HepG2 (cell line): Measurements from ENCODE around the gene DCUN1D2.
A peak's percentile ranks its signal among the peaks of the same experiment; 100 is the strongest.

Experiments used
- CEBPB ChIP-seq: IDR thresholded peaks from 2 replicates; pipeline ENCODE4 v1.6.1; 2011; ENCODE audit warnings: low read depth, low read length, improper control_type of control experiment, borderline replicate concordance
- ELF4 ChIP-seq: sonication (generic); formaldehyde crosslinking; IDR thresholded peaks from 2 replicates; pipeline ENCODE4 v1.5.0; 2020; ENCODE audit warnings: missing genetic modification reagents, mild to moderate bottlenecking, moderate library complexity, borderline replicate concordance
- MAFG ChIP-seq: sonication (generic); formaldehyde crosslinking; IDR thresholded peaks from 2 replicates; pipeline ENCODE4 v1.5.1; 2020; ENCODE audit warnings: mild to moderate bottlenecking, missing genetic modification reagents
- MTA3 ChIP-seq: sonication (generic); formaldehyde crosslinking; IDR thresholded peaks from 2 replicates; pipeline ENCODE4 v1.4.0; 2020; ENCODE audit warnings: missing genetic modification reagents
- POLR2A ChIP-seq, 2 experiments: IDR thresholded peaks; 2 replicates each; pipeline ENCODE4 v1.6.1; 2011; ENCODE audit warnings: low read depth in 2 of 2, low read length in 2 of 2, mild to moderate bottlenecking in 1 of 2, moderate library complexity in 1 of 2; ENCODE audit not compliant: insufficient read depth in 1 of 2
- SP5 ChIP-seq: IDR thresholded peaks from 2 replicates; pipeline ENCODE4 v1.6.1; 2016; ENCODE audit warnings: low read depth, borderline replicate concordance
- TBP ChIP-seq: sonication (generic); formaldehyde crosslinking; IDR thresholded peaks from 2 replicates; pipeline ENCODE4 v1.5.0; 2020; ENCODE audit warnings: missing genetic modification reagents
- ZFP36 ChIP-seq: fragments of 150-350 bp; IDR thresholded peaks from 2 replicates; pipeline ENCODE4 v1.6.1; 2018; ENCODE audit warnings: borderline replicate concordance, low read length, low read depth; ENCODE audit not compliant: partially characterized antibody
- ZNF354B ChIP-seq: sonication (generic); formaldehyde crosslinking; IDR thresholded peaks from 2 replicates; pipeline ENCODE4 v1.8.0; 2022; ENCODE audit warnings: mild to moderate bottlenecking, missing genetic modification reagents
- TF ChIP-seq, protein P1 (sequence below): sonication (generic); formaldehyde crosslinking; IDR thresholded peaks from 2 replicates; pipeline ENCODE4 v1.5.0; 2020; ENCODE audit warnings: mild to moderate bottlenecking, missing genetic modification reagents, moderate library complexity
- TF ChIP-seq, protein P2 (sequence below): sonication (generic); formaldehyde crosslinking; conservative IDR thresholded peaks from 2 replicates; pipeline ENCODE4 v1.8.1; 2023; ENCODE audit warnings: missing genetic modification reagents
- TF ChIP-seq, protein P3 (sequence below): sonication (generic); formaldehyde crosslinking; IDR thresholded peaks from 2 replicates; pipeline ENCODE4 v1.5.0; 2020; ENCODE audit warnings: missing genetic modification reagents

DNA sequence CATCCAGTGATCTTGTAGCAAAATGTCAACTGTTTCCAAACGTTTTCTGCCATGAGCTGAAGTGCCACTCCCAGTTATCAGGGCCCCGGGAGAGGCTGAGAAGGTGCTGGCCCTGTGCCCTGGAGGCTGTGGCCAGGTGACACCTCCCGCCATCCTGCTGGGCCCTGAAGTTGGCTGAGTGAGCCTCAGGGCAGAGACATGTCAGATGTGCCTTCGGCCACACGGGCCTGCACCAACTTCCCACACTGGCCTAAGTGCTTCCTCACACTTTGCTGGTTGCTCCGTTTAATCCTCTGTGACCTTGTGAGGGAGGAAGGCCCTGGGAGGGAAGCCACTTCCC lies 42.0 kb downstream of the DCUN1D2 start:
- TF ChIP-seq, protein P1, sequence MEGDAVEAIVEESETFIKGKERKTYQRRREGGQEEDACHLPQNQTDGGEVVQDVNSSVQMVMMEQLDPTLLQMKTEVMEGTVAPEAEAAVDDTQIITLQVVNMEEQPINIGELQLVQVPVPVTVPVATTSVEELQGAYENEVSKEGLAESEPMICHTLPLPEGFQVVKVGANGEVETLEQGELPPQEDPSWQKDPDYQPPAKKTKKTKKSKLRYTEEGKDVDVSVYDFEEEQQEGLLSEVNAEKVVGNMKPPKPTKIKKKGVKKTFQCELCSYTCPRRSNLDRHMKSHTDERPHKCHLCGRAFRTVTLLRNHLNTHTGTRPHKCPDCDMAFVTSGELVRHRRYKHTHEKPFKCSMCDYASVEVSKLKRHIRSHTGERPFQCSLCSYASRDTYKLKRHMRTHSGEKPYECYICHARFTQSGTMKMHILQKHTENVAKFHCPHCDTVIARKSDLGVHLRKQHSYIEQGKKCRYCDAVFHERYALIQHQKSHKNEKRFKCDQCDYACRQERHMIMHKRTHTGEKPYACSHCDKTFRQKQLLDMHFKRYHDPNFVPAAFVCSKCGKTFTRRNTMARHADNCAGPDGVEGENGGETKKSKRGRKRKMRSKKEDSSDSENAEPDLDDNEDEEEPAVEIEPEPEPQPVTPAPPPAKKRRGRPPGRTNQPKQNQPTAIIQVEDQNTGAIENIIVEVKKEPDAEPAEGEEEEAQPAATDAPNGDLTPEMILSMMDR: no peak
- TF ChIP-seq ZNF354B (CRISPR knock-in tag): no peak
- no peak for TF ChIP-seq CEBPB
- TF ChIP-seq MTA3 (CRISPR knock-in tag): no peak
- TF ChIP-seq, protein P2, sequence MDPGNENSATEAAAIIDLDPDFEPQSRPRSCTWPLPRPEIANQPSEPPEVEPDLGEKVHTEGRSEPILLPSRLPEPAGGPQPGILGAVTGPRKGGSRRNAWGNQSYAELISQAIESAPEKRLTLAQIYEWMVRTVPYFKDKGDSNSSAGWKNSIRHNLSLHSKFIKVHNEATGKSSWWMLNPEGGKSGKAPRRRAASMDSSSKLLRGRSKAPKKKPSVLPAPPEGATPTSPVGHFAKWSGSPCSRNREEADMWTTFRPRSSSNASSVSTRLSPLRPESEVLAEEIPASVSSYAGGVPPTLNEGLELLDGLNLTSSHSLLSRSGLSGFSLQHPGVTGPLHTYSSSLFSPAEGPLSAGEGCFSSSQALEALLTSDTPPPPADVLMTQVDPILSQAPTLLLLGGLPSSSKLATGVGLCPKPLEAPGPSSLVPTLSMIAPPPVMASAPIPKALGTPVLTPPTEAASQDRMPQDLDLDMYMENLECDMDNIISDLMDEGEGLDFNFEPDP (CRISPR knock-in tag): 0 out of 2 replicates have a peak, but pooled peaks have one; percentile 44
- TF ChIP-seq ZFP36: no peak
- TF ChIP-seq MAFG (CRISPR knock-in tag): no peak
- TF ChIP-seq, protein P3, sequence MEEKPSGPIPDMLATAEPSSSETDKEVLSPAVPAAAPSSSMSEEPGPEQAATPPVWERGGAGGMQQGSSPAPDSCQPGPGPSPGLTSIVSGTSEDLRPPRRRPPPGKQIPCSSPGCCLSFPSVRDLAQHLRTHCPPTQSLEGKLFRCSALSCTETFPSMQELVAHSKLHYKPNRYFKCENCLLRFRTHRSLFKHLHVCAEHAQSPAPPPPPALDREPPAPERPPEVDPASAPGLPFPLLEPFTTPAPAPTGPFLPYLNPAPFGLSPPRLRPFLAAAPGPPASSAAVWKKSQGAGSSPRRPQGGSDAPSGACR (CRISPR knock-in tag): no peak
- no peak for TF ChIP-seq TBP
- no peak for TF ChIP-seq SP5
- no peak for TF ChIP-seq POLR2A (IDR thresholded peaks at IDR 0.05; ENCODE audit: insufficient read depth in 1 of 2, low read depth in 2 of 2, low read length in 2 of 2)
- no peak for TF ChIP-seq ELF4 (CRISPR knock-in tag)
